Measurements from ENCODE around the gene PXYLP1.

DNA sequence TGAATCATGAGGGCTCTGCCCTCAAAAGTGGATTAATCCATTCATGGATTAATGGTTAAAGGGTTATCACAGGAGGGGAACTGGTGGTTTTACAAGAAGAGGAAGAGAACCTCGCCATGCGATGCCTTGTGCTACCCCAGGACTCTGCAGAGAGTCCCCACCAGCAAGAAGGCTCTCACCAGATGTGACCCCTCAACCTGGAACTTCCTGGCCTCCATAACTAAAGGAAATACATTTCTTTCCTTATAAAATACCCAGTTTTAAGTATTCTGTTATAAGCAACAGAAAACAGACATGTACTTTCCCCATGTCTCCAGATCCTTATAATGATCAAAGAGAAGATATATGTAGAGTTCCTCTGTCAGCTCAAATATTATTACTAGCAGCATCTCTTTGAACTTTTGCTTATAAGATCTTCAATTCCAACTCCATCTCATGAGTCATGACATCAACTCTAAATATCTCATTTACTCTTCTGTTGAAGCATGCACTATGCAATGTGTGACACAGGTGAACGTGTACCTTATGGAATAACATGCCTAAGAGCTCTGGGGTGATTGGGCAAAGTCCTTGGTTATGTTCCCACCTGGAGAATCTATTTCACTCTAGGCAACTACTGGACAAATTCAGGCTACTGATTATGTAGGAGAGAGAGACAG lies 99.2 kb downstream of the PXYLP1 start:
- TF ChIP-seq, protein P1, sequence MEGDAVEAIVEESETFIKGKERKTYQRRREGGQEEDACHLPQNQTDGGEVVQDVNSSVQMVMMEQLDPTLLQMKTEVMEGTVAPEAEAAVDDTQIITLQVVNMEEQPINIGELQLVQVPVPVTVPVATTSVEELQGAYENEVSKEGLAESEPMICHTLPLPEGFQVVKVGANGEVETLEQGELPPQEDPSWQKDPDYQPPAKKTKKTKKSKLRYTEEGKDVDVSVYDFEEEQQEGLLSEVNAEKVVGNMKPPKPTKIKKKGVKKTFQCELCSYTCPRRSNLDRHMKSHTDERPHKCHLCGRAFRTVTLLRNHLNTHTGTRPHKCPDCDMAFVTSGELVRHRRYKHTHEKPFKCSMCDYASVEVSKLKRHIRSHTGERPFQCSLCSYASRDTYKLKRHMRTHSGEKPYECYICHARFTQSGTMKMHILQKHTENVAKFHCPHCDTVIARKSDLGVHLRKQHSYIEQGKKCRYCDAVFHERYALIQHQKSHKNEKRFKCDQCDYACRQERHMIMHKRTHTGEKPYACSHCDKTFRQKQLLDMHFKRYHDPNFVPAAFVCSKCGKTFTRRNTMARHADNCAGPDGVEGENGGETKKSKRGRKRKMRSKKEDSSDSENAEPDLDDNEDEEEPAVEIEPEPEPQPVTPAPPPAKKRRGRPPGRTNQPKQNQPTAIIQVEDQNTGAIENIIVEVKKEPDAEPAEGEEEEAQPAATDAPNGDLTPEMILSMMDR (conservative IDR thresholded peaks at IDR 0.05): no peak
- TF ChIP-seq EZH2 (IDR thresholded peaks at IDR 0.05; ENCODE audit: low read depth): no peak
